Left lung (tissue), 10 donors: ENCODE data around the gene SLC2A5. TPM values are rescaled to one million over a fixed set of nuclear protein-coding genes. Genes with fewer than 3 reads are reported as not detected.

Source experiments
- ATAC-seq: fragments of 200-7000 bp; cut with Tn5 transposase; one replicate; pipeline ENCODE4 v1.9.1; 2020; ENCODE audit warnings: moderate library complexity
- DNase-seq, 4 donors: peaks; one replicate each; pipeline ENCODE4 v3.0.0-alpha.2; 2013 to 2020
- H3K27ac ChIP-seq, 2 donors: fragments of 200-600 bp; sonication (generic) in 1 of 2; one replicate each; pipeline versions ENCODE4 v1.5.0 to v1.8.0; 2020 to 2021
- H3K27me3 ChIP-seq, 2 donors: fragments of 200-600 bp; sonication (generic) in 1 of 2; one replicate each; pipeline versions ENCODE4 v1.5.0 to v1.8.0; 2020 to 2021
- H3K36me3 ChIP-seq, 2 donors: fragments of 200-600 bp; sonication (generic) in 1 of 2; one replicate each; pipeline versions ENCODE4 v1.5.0 to v1.8.0; 2020 to 2021
- H3K4me1 ChIP-seq, 2 donors: fragments of 200-600 bp; one replicate each; pipeline ENCODE4 v1.8.0; 2021
- H3K4me3 ChIP-seq, 2 donors: fragments of 200-600 bp; sonication (generic) in 1 of 2; one replicate each; pipeline versions ENCODE4 v1.5.0 to v1.8.0; 2020 to 2021; ENCODE audit warnings: mild to moderate bottlenecking in 1 of 2
- H3K9me3 ChIP-seq, 2 donors: fragments of 200-600 bp; sonication (generic) in 1 of 2; one replicate each; pipeline versions ENCODE4 v1.5.0 to v1.8.0; 2020 to 2021
- CTCF ChIP-seq, 2 donors: fragments of 200-600 bp; sonication (generic) in 1 of 2; IDR thresholded peaks; one replicate each; pipeline versions ENCODE4 v1.5.0 to v1.8.0; 2021; ENCODE audit warnings: antibody characterized with exemption in 2 of 2
- intact Hi-C, 2 donors: fragments of 100-400 bp; cut with DNase I; formaldehyde crosslinking; loops; one replicate each; pipeline versions ENCODE4 v1.11.2 to v1.14.2; 2022
- polyA plus RNA-seq, 6 donors: library from polyadenylated mRNA; unstranded; fragments of 120-200 nt; gene quantifications; one replicate each; pipeline ENCODE4 v1.2.1, GENCODE V29; 2013; ENCODE audit not compliant: insufficient read length in 6 of 6
- total RNA-seq, 2 donors: library from RNA; stranded (reverse); fragmentation: NEBNext Ultra II Directional; extraction: Animal tissue kit (Norgen Biotek cat#: 25700); gene quantifications; one replicate each; pipeline ENCODE4 v1.2.1, GENCODE V29; 2021
- donor health status: DM: no; HTN: yes; CAD: no.
- donor health status: DM: no; HTN: no; CAD: no.

SLC2A5 gene
- total and polyA plus RNA-seq, 8 donors = 0.52 to 1.6 (median 1.0) TPM

- H3K4me1 ChIP-seq = no peaks in the 10 kb centered on the region
- H3K36me3 ChIP-seq = no peaks in the 10 kb centered on the region
- H3K4me3 ChIP-seq = no peak overlapping the region
- no peak for ATAC-seq
- H3K27me3 ChIP-seq = no peaks in the 10 kb centered on the region
- intact Hi-C loops = no loop called here
- DNase-seq = no peak
- H3K27ac ChIP-seq = no peak overlapping the region
- no peaks in the 10 kb centered on the region for H3K9me3 ChIP-seq
- TF ChIP-seq CTCF (IDR thresholded peaks at IDR 0.05) = no peak
These were observed 49.1 kb downstream of the SLC2A5 start for GRCh38 chr1:9020305-9020704.

GRCh38 chr1:9019896-9020295 is 49.5 kb downstream of the SLC2A5 start:
- DNase-seq (no peak), ATAC-seq (no peak)
- no peaks in the 10 kb centered on the region for H3K4me1 ChIP-seq
- no peak for TF ChIP-seq CTCF (IDR thresholded peaks at IDR 0.05)
- no peak overlapping the region for H3K27ac ChIP-seq
- H3K36me3 ChIP-seq = no peaks in the 10 kb centered on the region
- H3K4me3 ChIP-seq = no peak overlapping the region
- intact Hi-C loops = loop anchor here in 1 of 2 donors (10.0 kb wide), 1 partner anchor 75 kb away; no protein-coding TSS in a partner anchor
- H3K27me3 ChIP-seq = no peaks in the 10 kb centered on the region
- no peaks in the 10 kb centered on the region for H3K9me3 ChIP-seq

- intact Hi-C loops = loop anchor here in 1 of 2 donors (10.0 kb wide), 1 partner anchor 76 kb away; no protein-coding TSS in a partner anchor
These were observed 51.1 kb downstream of the SLC2A5 start for GRCh38 chr1:9018333-9018732.

GRCh38 chr1:9016455-9016854 is 53.0 kb downstream of the SLC2A5 start:
- no peak for TF ChIP-seq CTCF (IDR thresholded peaks at IDR 0.05)
- Histone ChIP-seq H3K4me1 (peaks cover 0 to 7% of the 10 kb centered on the region in 2 donors), H3K36me3 (no peaks in the 10 kb centered on the region), H3K9me3 (no peaks in the 10 kb centered on the region), H3K27ac (no peak overlapping the region), H3K27me3 (no peaks in the 10 kb centered on the region), H3K4me3 (no peak overlapping the region)
- intact Hi-C loops = loop anchor here in 1 of 2 donors (10.0 kb wide), 1 partner anchor 78 kb away; no protein-coding TSS in a partner anchor
- DNase-seq (no peak), ATAC-seq (no peak)

More at GRCh38 chr1:9018333-9018732, 51.1 kb downstream of the SLC2A5 start:
- no peaks in the 10 kb centered on the region for H3K36me3 ChIP-seq
- H3K4me1 ChIP-seq = no peaks in the 10 kb centered on the region
- no peak overlapping the region for H3K4me3 ChIP-seq
- TF ChIP-seq CTCF (IDR thresholded peaks at IDR 0.05) = no peak
- ATAC-seq = no peak
- peak in 1 of 4 donors; percentile 50 for DNase-seq
- H3K27me3 ChIP-seq = no peaks in the 10 kb centered on the region
- no peaks in the 10 kb centered on the region for H3K9me3 ChIP-seq
- no peak overlapping the region for H3K27ac ChIP-seq

- intact Hi-C loops = loop anchor here in 1 of 2 donors (10.0 kb wide), 1 partner anchor 80 kb away; no protein-coding TSS in a partner anchor
- Histone ChIP-seq H3K4me1 (peaks cover 0 to 19% of the 10 kb centered on the region in 2 donors), H3K36me3 (no peaks in the 10 kb centered on the region), H3K4me3 (no peak overlapping the region), H3K27me3 (no peaks in the 10 kb centered on the region), H3K9me3 (no peaks in the 10 kb centered on the region), H3K27ac (no peak overlapping the region)
- ATAC-seq = no peak
- DNase-seq = no peak
- TF ChIP-seq CTCF (IDR thresholded peaks at IDR 0.05) = no peak
These were observed 54.7 kb downstream of the SLC2A5 start for GRCh38 chr1:9014475-9015375.
